Stimulated activated CD8-positive, alpha-beta memory T cell treated with anti-CD3 and anti-CD28 coated beads, Interleukin-12 subunit alpha, Interleukin-12 subunit beta, amount 100 ng/mL, for 24 hours (primary cell): Measurements from ENCODE around the gene KCNK15.

ENCODE experiments used
- DNase-seq: peaks from one replicate; pipeline ENCODE4 v3.0.0-alpha.2; 2020; ENCODE audit errors: extremely low read depth

The KCNK15 gene

GRCh38 chr20:44788706-44789456, 43.2 kb downstream of the KCNK15 start:
- DNase-seq = no peak

GRCh38 chr20:44790638-44791393, 45.2 kb downstream of the KCNK15 start:
- DNase-seq = no peak

DNA sequence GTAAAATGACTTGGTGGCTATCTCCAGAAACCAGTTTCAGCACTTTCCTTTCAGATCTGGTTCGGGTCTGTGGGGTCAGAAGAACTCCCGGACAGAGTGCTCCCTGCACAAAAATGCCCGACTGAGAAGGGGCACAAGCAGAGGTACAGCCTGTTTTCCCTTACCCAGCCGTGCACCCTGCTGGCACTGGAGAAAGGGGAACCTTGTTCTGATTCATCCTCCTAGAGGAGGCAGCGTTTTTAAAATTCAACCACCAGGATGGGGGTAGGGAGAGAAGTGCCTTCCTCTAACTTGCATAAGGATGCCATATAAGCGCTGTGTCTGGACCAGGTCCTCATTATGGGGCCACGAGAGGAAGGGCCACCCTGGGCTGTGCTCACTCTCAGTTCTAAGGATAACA, 47.1 kb downstream of the KCNK15 start:
- no peak for DNase-seq

DNA sequence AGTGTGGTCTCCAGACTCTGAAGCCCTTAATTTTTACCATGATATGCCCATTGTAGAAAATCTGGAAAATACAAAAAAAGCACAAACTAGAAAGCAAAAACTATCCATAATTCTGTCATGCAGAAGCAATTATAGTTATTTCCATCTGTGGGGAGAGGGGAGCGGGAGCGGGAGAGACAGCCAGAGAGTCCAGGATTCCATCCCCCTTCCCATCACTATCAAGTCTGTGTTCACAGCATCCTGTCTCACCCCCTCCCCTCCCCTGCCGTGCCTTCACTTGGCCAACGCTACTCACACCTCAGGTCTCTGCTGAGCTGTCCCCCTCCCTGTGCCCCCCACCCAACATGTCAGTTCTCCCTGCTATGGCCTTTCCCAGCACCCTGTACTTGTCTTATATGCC, 50.2 kb downstream of the KCNK15 start:
- DNase-seq = no peak

DNA sequence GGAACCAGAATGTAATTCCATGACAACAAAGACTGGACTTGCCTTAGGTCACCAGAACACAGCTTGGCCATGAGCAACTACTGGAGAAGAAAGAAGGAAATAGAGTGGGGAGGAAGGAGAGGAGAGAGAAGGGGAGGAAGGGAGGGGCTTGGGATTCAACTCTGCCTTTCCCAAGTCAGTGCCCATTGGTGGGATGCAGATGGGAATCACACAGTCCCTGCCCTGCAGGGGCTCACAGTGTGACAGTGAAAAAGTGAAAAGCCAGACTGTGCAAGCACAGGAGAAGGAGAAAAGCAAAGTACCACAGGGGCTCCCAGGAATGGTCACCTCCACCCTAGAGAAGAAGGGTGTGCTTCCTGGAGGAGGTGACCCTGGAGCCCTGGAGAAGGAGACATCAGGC, 50.6 kb downstream of the KCNK15 start:
- DNase-seq = no peak

- no peak for DNase-seq
Observed at GRCh38 chr20:44796758-44797457, 51.2 kb downstream of the KCNK15 start.

GRCh38 chr20:44799691-44800090, 54.0 kb downstream of the KCNK15 start:
- DNase-seq = no peak

GRCh38 chr20:44800391-44801046, 54.9 kb downstream of the KCNK15 start:
- no peak for DNase-seq
